ENCODE data around the gene ADAM19. TPM values are rescaled to one million over a fixed set of nuclear protein-coding genes. Genes with fewer than 3 reads are reported as not detected.
A peak's percentile ranks its signal among the peaks of the same experiment; 100 is the strongest.

ADAM19 gene
- total RNA-seq, 1 experiment from 2014 or later = 62.9 TPM

DNA sequence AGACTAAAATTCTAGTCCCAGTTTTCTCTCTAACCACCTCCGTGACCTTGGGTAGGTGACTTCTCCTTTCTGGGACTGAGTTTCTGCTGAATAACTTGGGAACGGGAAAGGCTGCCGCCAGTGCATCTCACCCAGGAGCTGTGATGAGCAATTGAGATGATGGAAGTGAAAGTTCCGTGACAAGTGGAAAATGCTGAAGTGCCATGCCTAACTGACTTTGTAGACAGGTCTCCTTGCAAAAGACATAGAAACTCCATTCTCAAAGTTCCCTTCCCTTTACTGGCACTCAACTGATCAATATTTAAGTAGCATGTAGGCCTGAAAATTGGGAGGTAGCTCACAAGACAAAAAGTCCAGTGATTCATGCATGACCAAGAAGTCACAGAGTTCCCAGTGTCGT lies 6.3 kb upstream of the ADAM19 start:
- H3K27me3 Mint-ChIP-seq (ENCODE audit: insufficient read depth, unreplicated experiment) = no peaks in the 10 kb centered on the region
- CTCF ChIA-PET = no interaction called here
- Histone ChIP-seq H3K9me3 (no peaks in the 10 kb centered on the region), H3K4me3 (ENCODE audit: low read depth, low read length) (no peak overlapping the region), H3K27me3 (replicated peaks; ENCODE audit: control insufficient read depth, insufficient read depth, low read length) (no peaks in the 10 kb centered on the region), H3K36me3 (ENCODE audit: control insufficient read depth, insufficient read depth, low read length) (no peaks in the 10 kb centered on the region), H3K4me1 (peaks cover 15% of the 10 kb centered on the region)
- H3K4me1 Mint-ChIP-seq (ENCODE audit: low read depth, unreplicated experiment) = peaks cover 14% of the 10 kb centered on the region
- no peak for DNase-seq
- intact Hi-C loops (cut with micrococcal nuclease; ENCODE audit: unreplicated experiment) = no loop called here
- H3K4me3 Mint-ChIP-seq (ENCODE audit: unreplicated experiment) = no peak overlapping the region
- H3K27ac Mint-ChIP-seq (ENCODE audit: unreplicated experiment) = no peak overlapping the region
- BruUV-seq (replicated peaks) = no TSS peak
- TF ChIP-seq, protein P1, sequence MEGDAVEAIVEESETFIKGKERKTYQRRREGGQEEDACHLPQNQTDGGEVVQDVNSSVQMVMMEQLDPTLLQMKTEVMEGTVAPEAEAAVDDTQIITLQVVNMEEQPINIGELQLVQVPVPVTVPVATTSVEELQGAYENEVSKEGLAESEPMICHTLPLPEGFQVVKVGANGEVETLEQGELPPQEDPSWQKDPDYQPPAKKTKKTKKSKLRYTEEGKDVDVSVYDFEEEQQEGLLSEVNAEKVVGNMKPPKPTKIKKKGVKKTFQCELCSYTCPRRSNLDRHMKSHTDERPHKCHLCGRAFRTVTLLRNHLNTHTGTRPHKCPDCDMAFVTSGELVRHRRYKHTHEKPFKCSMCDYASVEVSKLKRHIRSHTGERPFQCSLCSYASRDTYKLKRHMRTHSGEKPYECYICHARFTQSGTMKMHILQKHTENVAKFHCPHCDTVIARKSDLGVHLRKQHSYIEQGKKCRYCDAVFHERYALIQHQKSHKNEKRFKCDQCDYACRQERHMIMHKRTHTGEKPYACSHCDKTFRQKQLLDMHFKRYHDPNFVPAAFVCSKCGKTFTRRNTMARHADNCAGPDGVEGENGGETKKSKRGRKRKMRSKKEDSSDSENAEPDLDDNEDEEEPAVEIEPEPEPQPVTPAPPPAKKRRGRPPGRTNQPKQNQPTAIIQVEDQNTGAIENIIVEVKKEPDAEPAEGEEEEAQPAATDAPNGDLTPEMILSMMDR (IDR thresholded peaks at IDR 0.05; ENCODE audit: insufficient read depth in 1 of 2, low read depth in 1 of 2, low read length in 1 of 2, severe bottlenecking in 1 of 2, unreplicated experiment in 1 of 2) = no peak
- POLR2A ChIA-PET = no interaction called here
- H3K9me3 Mint-ChIP-seq (ENCODE audit: unreplicated experiment) = no peaks in the 10 kb centered on the region
- H3K36me3 Mint-ChIP-seq (ENCODE audit: insufficient read depth, unreplicated experiment) = no peaks in the 10 kb centered on the region

DNA sequence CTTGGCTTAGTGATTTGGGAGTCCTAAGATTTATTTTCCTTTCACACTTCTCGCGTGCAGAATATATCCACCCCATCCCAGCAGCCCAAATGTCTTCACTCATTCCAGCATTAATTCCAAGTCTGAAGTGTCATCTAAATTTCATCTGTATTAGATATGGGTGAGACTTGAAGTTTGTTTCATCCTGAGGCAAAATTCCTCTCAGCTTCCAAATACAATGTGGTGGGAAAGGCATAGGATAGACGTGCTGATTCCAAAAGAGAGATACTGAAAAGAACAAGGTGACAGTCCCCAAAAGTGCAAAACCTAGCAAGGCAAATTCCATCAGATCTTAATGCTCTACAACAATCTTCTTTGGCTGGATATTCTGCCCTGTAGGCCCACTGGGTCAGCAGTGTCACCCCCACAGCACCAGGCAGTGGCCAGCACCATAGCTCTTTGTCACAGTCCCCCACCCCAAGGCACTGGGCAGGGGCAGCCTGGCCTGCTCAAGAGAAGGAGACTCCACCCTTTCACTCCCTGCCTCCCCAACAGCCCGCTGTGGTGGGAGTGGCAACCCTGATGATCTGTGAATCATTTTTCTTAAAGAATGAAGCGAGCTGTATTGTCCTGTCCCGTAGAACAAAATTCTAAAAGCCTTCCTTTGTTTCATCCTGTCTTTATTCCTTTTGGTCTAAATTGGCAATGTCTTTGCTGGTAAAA lies 2.7 kb upstream of the ADAM19 start:
- no peak for DNase-seq
- Histone ChIP-seq H3K36me3 (ENCODE audit: control insufficient read depth, insufficient read depth, low read length) (no peaks in the 10 kb centered on the region), H3K9me3 (no peaks in the 10 kb centered on the region), H3K4me3 (ENCODE audit: low read depth, low read length) (no peak overlapping the region), H3K27me3 (replicated peaks; ENCODE audit: control insufficient read depth, insufficient read depth, low read length) (no peaks in the 10 kb centered on the region), H3K4me1 (peaks cover 37% of the 10 kb centered on the region)
- no peaks in the 10 kb centered on the region for H3K36me3 Mint-ChIP-seq (ENCODE audit: insufficient read depth, unreplicated experiment)
- peaks cover 32% of the 10 kb centered on the region for H3K4me1 Mint-ChIP-seq (ENCODE audit: low read depth, unreplicated experiment)
- H3K27me3 Mint-ChIP-seq (ENCODE audit: insufficient read depth, unreplicated experiment) = no peaks in the 10 kb centered on the region
- TF ChIP-seq, protein P1 (IDR thresholded peaks at IDR 0.05; ENCODE audit: insufficient read depth in 1 of 2, low read depth in 1 of 2, low read length in 1 of 2, severe bottlenecking in 1 of 2, unreplicated experiment in 1 of 2) = no peak
- CTCF ChIA-PET = interaction anchor here (1.0 kb wide), 1 partner anchor 73 kb away, joined by 3 read pairs; no protein-coding TSS in a partner anchor
- H3K27ac Mint-ChIP-seq (ENCODE audit: unreplicated experiment) = no peak overlapping the region
- intact Hi-C loops (cut with micrococcal nuclease; ENCODE audit: unreplicated experiment) = loop anchor here (5.0 kb wide), 2 partner anchors 74 to 164 kb away; partner anchors contain the start of genes LSM11 and SOX30
- POLR2A ChIA-PET = no interaction called here
- BruUV-seq (replicated peaks) = no TSS peak
- no peaks in the 10 kb centered on the region for H3K9me3 Mint-ChIP-seq (ENCODE audit: unreplicated experiment)
- H3K4me3 Mint-ChIP-seq (ENCODE audit: unreplicated experiment) = no peak overlapping the region

DNA sequence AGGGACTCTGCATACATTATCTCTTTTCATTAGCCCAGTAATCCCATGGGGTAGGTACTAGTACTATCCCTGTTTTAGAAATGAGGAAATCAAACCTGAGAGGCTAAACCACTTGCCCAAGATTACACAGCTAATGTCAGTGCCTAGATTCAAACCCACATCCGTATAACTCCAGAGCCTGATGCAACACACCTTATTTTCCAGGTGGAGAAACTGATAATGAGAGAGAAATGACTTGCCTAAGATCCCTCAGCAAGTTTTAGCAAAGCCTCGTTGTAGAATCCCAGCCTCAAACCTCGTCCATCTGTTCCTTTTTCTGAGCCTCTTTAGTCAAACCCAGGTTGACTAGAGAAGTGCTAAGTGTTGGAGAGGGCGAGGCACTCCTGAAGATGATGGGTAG lies 1.1 kb upstream of the ADAM19 start:
- H3K4me1 ChIP-seq = peaks cover 37% of the 10 kb centered on the region
- POLR2A ChIA-PET = interaction anchor here (0.5 kb wide), 1 partner anchor 58 kb away, joined by 3 read pairs; no protein-coding TSS in a partner anchor

More for the DNA sequence above, 1.1 kb upstream of the ADAM19 start:
- Mint-ChIP-seq H3K36me3 (ENCODE audit: insufficient read depth, unreplicated experiment) (no peaks in the 10 kb centered on the region), H3K27me3 (ENCODE audit: insufficient read depth, unreplicated experiment) (no peaks in the 10 kb centered on the region), H3K9me3 (ENCODE audit: unreplicated experiment) (no peaks in the 10 kb centered on the region), H3K4me1 (ENCODE audit: low read depth, unreplicated experiment) (peaks cover 37% of the 10 kb centered on the region), H3K4me3 (ENCODE audit: unreplicated experiment) (peak overlapping the region; percentile 32), H3K27ac (ENCODE audit: unreplicated experiment) (peak overlapping the region; percentile 48)
- DNase-seq = no peak
- intact Hi-C loops (cut with micrococcal nuclease; ENCODE audit: unreplicated experiment) = loop anchor here (2.0 to 5.0 kb wide), 3 partner anchors 18 to 166 kb away; partner anchors contain the start of genes LSM11 and SOX30
- Histone ChIP-seq H3K36me3 (ENCODE audit: control insufficient read depth, insufficient read depth, low read length) (no peaks in the 10 kb centered on the region), H3K9me3 (no peaks in the 10 kb centered on the region), H3K27me3 (replicated peaks; ENCODE audit: control insufficient read depth, insufficient read depth, low read length) (no peaks in the 10 kb centered on the region), H3K4me3 (ENCODE audit: low read depth, low read length) (no peak overlapping the region)
- TF ChIP-seq, protein P1 (IDR thresholded peaks at IDR 0.05; ENCODE audit: insufficient read depth in 1 of 2, low read depth in 1 of 2, low read length in 1 of 2, severe bottlenecking in 1 of 2, unreplicated experiment in 1 of 2) = no peak
- BruUV-seq (replicated peaks) = no TSS peak
- CTCF ChIA-PET = no interaction called here

Data from Caco-2 (cell line).